CD4-positive, alpha-beta T cell treated with Interferon alpha-2 for 1 hour (primary cell): ENCODE results near the gene NADK2.

Source experiments
- DNase-seq, 2 donors: peaks; one replicate each; pipeline ENCODE4 v3.0.0-alpha.2; 2020 to 2022

The NADK2 gene

DNA sequence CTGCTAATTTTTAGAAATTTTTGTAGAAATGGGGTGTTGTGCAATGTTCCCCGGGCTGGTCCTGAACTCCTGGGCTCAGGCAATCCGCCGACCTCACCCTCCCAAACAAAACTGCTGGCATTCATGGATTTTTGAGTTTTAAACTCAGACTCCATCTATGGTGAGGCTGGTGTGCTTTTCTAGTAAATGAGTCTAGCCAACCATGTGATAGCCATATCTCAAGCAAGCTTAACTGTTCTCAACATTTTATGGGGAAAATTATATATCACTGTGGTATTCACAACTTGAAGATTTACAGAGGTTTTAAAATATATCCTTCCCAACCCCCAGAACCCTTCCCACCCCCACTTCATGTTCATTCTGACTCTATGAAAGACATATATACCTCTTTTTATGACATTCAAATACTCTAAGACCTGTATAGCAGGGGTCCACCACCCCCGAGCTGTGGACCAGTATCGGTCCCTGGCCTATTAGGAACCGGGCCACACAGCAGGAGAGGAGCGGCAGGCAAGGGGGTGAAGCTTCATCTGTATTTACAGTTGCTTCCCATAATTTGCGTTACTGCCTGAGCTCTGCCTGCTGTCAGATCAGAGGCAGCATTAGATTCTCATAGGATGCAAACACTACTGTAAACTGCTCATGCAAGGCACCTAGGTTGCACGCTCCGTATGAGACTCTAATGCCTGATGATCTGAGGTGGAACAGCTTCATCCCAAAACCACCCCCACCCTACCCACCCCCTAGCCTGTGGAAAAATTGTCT is 4.5 kb upstream of the NADK2 start:
- no peak for DNase-seq

DNA sequence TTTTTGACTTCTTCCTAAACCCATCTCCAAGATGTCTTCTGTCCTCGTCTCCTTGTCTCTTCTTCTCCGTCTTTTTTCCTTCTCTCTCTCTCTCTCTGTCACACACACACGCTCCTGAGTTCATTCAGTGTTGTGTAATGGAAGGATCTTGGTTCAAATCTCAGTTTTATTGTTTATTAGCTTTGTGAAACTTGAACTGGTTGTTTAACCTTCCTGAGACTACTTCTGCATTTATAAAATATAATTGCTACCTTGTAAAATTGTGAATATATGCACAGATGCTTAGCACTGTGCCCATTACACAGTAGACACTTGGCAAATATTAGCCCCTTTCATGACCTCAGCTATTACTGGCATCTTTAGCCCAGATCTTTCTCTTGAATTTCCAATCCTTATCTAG is 2.4 kb upstream of the NADK2 start:
- no peak for DNase-seq

DNA sequence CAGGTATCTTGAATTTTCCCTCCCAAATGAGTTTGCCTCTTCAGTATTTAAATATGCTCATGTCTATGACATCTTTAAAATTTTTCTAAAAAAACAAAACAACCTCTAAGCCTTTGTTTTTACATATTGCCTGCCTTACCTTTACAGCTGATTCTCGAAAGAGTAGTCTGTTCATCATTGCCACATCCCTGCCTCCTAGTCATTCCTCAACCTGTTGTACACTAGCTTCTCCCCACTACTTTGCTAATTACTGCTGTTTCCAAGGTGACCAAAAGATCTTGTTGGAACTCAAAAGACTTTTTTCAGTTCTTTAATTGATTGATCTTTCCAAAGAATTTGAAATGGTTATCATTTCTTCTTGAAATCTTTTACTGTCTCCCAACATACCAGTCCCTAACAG is 1.9 kb upstream of the NADK2 start:
- DNase-seq: no peak

DNA sequence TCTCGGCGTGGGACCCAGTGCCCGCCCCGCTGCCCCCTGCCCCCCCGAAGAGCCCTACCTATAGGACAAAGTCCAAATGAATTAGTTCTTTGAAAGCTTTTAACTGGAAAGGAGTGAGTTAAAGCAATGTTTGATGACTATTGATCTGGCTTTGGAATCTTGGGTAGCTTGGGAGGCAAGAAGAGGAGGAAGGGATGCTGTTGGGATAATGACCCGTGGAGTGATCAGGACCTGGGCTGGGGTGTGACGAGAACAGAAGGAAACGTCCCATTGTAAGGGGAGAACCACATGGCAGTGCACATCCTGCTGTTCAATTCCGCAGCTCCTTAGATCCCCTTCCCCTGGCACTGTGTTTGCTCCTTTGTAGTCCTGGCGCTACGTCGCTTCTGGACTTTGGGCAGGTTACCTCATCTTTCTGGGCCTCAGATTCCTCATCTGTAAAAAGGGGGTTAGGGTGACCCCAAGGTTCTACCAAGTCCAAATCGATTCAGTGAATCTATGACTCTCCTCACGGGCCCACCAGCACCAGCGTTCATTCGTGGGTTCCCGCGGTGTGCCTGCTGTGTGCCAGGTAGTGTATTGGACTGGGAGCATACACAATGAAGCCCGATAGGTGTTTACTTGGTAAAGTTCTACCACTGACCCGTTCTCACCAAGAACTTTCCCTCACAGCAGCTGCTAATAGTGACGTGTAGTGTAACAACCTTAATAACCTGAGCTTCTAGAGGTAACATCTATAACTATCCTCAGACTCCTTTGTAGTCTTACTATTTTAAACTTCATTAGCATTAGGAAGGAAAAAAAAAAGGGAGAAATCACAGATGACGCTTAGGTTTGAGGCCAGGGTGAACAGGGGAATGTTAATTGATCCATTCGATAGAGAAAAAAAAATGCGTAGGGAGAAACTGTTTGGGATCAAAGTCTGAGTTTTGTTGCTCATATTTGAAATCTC is 1.1 kb upstream of the NADK2 start:
- DNase-seq: no peak

DNA sequence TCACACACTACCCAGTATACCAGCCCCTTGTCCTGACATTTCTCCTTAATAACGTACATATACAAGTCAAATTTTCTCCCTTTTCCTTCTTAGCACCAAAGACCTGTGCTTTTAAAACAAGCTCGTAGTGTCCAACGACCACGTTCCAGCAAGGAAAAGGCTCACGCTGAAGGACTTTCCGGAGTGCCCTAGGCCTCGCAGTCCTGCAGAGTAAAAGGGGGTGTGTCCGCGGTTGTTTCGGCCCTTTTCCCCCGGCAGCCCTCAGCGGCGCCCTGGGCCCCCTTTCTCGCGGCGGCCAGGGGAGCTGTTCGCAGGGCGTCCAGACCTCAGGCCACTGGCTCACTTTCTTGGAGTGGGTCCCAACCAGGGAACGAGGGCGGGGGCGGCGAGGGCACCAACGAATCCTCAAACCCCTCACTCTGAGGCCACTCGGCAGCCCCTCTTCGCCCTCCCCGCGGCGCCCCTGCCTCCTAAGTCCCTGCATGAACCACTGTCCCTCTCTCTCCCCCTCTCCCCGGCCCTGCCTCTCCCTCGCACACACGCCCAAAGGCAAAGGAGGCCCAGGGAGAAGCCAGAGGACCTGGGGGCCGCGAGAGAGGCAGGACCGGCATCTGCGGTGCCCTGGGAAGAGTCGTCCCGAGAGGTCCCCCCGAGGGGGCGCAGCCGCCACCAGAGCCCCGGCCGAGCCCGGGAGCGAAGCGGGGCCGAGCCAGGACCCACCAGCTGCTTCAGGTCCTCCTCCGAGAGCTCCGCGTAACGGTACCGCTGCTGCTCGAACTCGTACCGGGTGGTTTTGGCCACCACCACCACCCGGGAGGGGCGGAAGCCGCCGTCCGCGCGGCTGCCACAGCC is 720 bp downstream of the NADK2 start:
- DNase-seq: peak in 1 of 2 donors; percentile 31

DNA sequence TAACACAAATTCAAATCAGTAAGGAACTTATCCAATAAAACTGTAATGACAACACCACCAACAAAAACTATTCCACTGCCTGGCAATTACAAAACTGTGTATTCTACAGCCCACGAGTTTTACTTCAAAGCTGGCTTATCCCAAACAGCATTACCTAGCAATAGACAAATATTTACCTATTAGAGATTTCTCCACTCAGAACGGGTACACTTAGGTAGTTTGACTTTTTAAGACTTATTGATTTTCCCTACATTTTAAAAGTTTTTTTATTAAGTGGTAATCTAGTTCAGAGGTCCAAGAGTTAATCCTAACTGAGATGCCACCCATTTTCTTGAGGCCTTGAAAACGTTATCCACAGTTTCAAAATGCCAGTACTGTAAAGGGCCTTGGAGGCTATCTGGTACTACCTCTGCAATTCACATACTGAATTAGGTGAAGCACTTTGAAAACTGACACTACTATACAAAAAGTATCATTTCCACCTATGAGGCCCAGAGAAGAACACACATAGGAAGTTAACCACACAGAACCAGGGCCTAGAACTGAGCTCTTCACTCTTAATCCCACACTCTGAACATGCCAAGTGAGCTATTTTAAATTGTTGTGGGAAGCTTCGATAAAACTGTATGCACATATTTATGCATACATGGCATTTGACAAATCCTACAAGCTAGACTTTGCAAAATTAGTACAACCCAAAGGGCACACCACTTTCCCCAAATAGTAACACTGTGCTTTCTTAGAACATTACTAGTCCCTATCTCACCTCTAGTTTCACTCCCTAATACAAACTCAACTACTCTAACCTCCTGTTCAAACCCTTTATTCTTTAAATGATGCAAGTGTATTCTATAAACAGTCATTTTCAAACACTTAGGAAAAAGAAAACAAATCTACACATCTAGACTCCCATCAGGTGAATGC is 2.1 kb downstream of the NADK2 start:
- no peak for DNase-seq

DNA sequence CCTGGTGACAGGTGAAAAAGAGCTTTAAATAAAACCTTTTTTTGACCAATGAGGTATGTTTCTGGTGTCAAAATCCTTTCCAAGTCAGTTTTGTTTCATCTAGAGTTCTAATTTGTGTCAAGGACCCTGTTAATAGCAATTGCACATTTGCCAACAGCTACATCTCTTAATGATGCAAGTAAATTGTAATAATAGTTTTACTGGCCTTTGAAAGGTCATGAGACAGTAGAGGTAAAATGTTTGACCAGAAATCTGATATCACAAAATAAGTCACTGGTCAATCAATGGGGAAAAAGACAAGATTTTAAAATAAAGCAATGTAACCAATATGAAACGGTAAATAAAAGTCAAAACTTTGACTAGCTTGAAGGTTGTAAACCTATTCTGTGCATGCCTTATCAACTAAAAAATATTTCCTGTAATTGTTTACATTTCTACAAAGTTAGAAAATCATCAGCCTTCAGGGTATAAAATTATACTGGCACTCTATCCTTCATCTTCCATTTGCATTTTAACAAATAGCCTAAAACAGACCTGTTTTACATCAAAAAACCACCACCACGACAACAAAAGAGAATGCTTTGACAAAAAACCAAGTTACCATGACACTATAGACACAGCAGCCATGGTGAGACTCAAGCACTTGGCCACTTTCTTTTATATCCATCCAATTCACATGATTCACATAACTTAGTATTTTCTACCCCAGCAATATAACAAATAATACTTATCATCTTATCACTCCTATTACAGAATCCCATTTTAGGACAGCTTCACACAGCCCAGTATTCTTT is 3.0 kb downstream of the NADK2 start:
- DNase-seq: no peak

DNA sequence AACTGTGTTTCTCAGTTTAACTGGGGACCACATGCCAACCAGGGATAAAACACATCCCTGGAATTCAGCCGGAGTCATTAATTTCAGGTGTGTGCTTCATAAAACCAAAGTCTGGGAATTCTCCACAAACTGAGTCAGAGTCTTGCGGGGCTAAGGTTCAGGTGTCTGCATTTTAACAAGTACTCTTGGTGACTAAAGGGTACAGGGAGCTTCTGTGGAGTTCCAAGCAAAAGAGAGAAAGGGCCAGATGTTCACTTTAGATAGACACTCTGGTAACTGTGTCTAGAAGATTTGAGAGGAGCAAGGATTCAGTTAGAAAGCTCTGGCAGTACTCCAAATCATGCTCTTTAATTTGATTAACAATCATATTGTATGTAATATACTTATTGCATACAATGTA is 4.0 kb downstream of the NADK2 start:
- DNase-seq: no peak

DNA sequence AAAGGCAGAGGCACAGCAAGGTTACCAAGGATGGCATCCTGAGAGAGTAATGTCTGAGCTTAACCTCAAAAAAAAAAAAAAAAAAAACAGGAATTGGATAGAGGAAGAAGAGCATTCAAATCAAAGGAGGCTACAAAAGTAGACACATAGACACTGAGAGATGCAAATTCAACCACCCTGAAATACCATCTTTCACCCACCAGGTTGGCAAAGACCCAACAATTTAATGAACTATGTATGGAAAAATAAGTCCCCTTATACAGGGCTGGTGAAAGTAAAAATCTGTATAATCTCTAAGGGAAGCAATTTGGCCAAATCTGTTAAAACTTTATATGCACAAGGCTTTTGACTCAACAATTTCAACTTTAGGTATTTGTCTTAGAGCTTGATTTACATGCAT is 4.9 kb downstream of the NADK2 start:
- no peak for DNase-seq

DNA sequence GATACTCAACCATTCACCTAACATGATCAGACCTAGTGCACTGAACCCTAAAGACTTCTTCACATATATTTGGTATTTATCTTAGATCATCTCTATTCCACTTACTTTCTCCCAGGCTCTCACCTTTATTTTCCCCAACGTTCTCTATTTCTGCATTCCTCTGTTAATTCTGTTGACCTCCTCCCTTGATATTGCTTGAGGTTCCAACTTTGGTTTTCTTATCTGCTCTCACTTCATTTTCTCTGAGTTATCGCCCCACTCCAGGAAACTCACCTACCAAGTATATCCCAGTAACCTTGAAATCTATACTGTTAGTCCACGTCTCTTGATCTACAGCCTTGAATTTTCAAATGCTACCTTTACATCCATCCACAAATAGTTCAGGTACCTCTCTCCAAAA is 9.2 kb downstream of the NADK2 start:
- no peak for DNase-seq

DNA sequence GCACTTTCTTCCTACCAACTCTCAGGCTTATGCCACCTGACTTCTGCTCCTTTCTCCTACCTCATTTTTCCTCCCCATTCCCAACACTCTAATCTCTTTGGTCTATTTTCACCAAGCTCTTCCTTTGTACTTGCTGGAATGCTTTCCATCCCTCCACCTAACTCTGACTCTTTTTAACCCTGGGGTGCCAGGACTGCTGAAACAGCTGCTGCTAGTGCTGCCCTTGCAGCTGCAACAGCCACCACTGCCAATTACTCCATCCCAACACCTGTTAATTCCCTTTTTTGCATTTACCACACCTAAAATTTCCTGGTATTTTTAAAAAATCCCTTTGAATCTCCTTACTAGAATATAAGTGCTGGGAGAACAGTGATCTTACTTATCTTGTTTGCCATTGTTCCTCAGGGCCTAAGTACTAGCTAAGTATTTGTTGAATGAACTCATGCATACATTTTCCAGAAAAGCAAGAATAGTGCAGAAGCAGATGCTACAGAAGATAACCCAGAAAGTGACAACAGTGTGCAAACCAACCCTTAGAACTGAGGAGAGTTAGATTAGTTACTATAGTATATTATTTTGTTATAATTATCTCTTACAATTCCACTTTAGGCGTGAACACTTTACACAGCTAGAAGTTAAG is 11.5 kb downstream of the NADK2 start:
- DNase-seq: no peak

DNA sequence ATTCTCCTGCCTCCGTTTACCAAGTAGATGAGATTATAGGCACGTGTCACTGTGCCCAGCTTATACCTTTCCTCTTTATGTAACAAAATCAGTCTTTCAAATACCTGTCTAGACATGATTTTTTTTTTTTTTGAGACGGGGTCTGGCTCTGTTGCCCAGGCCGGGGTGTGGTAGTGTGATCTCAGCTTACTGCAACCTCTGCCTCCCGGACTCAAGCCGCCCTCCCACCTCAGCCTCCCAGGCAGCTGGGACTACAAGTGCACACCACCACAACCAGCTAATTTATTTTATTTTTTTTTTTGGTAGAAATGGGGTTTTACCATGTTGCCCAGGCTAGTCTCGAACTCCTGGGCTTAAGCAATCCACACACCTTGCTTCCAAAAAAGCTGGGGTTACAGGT is 13.2 kb downstream of the NADK2 start:
- DNase-seq: no peak

DNA sequence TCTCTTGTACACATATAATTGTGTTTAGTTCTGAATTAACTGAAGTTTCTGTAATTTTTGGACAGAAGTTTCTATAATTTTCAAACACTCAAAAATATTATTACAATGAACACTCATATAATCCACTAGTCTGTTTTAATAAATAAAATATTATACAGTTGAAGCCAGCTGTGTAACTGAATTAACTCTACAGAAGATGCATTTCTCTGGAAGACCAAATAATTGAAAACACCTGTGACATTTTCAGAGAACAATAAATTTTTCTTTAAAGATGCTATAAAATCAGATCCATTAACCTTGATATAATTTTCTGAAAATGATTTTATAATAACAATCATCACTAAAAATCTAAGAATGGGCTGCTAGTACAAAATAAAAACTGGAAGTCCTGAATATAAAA is 14.7 kb downstream of the NADK2 start:
- no peak for DNase-seq

DNA sequence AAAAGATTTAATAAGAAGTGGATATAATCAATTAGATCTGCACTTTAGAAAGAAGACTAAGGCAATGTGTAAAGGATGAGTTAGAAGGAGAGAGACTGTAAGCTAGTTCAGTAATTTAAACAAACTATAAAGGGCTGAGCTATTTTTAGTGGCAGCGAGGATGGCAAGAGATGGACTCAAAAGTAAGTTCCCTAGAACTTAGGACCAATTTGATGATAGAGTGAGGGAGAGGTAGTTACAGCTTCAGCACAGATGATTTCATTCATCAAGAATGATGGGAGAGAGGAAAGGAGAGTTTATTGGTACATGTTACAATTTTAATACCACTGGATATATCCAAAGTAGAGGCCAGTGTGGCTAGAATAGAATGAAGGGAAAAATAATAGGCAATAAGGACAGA is 19.1 kb downstream of the NADK2 start:
- no peak for DNase-seq

DNA sequence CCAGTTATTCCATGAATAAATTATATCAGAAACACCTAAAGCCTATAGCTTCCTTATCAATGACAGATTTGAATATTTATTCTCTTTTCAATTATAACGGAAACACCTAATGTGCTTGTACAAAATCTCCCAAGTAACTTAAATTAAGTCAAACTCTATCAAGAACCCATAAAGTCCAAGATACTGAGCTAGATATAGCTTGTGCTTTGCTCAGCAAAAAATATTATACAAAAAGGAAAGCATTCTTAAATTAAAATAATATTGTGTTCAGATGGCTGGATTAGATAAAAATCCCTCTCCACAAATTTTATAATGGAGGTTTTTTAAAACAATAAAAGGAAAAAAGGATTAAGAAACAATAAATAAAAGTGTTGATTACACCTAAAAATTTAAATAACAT is 23.7 kb downstream of the NADK2 start:
- no peak for DNase-seq

DNA sequence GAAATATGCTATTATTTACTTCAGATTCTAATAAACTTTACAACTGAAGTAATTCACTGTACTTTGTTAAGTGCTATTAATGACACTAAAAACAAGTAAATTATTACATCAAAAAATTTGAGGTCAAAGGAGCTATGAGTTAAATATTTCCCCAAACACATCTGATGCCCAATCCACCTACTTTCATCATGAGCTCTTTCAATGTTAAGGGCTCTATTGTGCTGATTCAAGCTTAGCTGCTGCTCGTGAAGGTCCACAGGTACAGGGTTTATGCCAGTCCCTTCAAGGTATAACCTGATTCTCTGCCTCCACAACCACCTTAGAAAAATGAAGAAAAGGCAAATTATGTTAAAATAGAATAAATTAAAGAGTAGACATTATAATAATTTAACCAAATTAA is 24.2 kb downstream of the NADK2 start:
- no peak for DNase-seq

DNA sequence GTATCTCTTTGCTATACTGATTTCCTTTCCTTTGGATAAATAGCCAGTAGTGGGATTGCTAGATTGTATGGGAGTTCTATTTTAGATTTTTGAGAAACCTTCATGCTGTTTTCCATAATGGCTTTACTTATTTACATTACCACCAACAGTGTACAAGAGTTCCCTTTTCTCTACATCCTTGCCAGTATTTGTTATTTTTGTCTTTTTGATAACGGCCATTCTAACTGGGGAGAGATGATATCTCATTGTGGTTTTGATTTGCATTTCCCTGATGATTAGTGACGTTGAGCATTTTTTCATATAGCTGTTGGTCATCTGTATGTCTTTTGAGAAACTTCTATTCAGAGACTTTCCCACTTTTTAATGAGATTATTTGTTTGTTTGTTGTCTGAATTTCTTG is 25.8 kb downstream of the NADK2 start:
- DNase-seq: no peak

DNA sequence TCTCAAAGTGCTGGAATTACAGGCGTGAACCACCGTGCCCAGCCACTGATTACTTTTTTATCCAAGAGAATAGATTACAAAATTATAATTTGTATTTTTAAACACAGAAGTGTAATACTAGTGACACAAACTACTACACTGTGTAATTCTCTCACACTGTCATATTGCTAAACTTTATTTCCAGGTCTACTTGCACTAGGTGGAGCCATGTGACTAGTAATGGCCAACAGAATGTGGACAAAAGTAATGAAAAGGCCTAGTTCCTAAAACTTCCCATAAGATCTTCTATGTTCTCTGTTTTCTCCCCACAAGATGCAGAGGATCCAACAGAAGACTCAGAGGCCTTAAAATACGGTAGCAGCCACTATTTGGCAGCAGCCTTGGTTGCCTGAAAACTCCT is 27.3 kb downstream of the NADK2 start:
- no peak for DNase-seq

DNA sequence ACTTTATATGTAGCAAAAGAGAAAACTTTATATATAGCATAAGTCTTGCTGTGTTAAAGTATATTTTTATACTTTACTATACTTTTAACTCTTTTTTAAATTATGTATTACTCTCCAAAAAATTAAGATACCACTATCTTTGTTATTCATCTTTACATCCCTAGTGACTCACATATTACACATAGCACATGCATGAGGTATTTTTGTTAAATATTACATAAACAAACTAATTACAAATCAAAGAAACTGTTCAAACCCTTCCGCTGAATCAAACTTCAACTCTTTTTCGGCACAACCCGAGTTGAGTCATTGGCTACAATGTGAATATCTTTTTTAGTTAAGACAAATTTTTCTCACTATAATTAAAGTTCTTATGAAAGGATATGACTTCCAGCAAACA is 32.1 kb downstream of the NADK2 start:
- DNase-seq: no peak

DNA sequence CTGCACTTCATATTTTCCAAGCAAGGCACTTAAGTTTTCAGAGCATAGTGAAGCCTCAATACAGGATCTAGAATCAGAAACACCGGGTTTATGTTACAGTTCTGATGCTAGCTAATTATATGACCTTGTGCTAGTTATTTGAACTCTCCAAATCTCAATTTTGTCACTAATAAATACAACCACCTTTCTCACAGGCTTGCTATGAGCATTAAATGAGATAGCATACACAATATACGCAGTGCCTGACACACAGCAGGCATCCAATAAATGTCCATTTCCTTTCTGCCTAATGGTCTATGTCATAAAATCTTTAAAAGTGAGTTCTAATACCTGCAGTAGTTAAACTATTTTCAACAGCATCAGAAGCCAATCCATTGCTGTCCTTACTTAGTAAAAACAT is 32.9 kb downstream of the NADK2 start:
- no peak for DNase-seq

DNA sequence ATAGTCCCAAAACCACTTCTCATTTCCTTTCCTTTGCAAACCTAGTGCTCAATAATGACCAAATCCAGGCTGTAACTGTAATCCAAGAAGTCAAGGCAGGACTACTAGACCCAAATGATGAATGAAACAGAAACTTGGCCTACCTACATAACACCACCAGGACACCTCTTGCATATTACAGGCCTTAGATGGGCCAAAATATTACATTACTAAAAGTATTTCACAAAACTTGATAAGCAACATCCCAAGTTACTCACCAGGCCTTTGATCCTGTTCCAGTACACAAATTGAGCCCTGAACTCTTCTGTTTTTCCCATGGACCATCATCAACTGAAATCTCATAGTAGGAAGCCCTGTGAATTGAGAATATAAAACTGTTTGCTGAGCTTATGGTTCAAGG is 34.8 kb downstream of the NADK2 start:
- DNase-seq: no peak
